B cell (primary cell): ENCODE measurements around the gene HDGFL2.

Experiments
- CTCF ChIP-seq: fragments of 200-600 bp; IDR thresholded peaks from one replicate; pipeline ENCODE4 v1.8.0; 2022; ENCODE audit warnings: antibody characterized with exemption, mild to moderate bottlenecking
- EZH2 ChIP-seq: IDR thresholded peaks from 2 replicates; pipeline ENCODE4 v1.6.1; 2012; ENCODE audit warnings: borderline replicate concordance, low read depth, mild to moderate bottlenecking, moderate library complexity, low read length; ENCODE audit not compliant: insufficient read depth, poor library complexity, severe bottlenecking

DNA sequence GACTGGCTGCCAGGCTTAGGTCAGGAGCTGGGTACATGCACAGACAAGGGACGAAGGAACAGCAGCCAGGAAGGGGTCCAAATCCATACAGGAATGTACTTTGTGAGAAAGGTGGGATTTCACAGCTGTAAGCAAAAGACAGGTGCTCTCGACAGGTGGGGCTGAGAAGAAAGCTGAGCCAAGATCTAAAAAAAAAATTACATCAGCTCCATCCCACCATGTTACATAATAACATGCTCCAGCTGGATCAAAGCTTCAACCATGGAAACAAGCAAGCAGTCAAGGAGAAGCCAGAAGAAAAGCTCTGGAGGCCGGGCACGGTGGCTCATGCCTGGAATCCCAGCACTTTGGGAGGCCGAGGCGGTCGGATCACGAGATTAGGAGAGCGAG is 22.5 kb upstream of the HDGFL2 start:
- no peak for TF ChIP-seq CTCF
- no peak for TF ChIP-seq EZH2
